DND-41 (cell line): ENCODE results near the gene SLC15A1.

Source experiments
- ATAC-seq: fragments of 200-7000 bp; cut with Tn5 transposase; 3 replicates; pipeline ENCODE4 v1.9.1; 2021; ENCODE audit warnings: low read depth; ENCODE audit not compliant: insufficient read depth
- DNase-seq: peaks from one replicate; pipeline ENCODE4 v3.0.0-alpha.2; 2020
- H2AFZ ChIP-seq: 2 replicates; pipeline ENCODE4 v1.6.0; 2012; ENCODE audit warnings: low read depth, low read length
- H3K27ac ChIP-seq: 2 replicates; pipeline ENCODE4 v1.5.1; 2012; ENCODE audit warnings: low read length, inconsistent platforms
- H3K27me3 ChIP-seq: fragments of 200-600 bp; sonication (generic); 2 replicates; pipeline ENCODE4 v1.6.0; 2012; ENCODE audit warnings: low read length, mild to moderate bottlenecking, inconsistent platforms; ENCODE audit not compliant: insufficient read depth, poor library complexity
- H3K36me3 ChIP-seq: 2 replicates; pipeline ENCODE4 v1.5.1; 2012; ENCODE audit warnings: low read length, inconsistent platforms; ENCODE audit not compliant: insufficient read depth
- H3K4me1 ChIP-seq: 2 replicates; pipeline ENCODE4 v1.5.1; 2012; ENCODE audit warnings: mild to moderate bottlenecking, low read length; ENCODE audit not compliant: insufficient read depth
- H3K4me2 ChIP-seq: 2 replicates; pipeline ENCODE4 v1.6.0; 2012; ENCODE audit warnings: mild to moderate bottlenecking, moderate library complexity, low read length, inconsistent platforms; ENCODE audit not compliant: insufficient read depth
- H3K4me3 ChIP-seq, 2 experiments: fragments of 200-600 bp in 1 of 2; shearing (Covaris generic) in 1 of 2; 2 replicates each; pipeline ENCODE4 v1.5.1; 2012 to 2016; ENCODE audit warnings: inconsistent platforms in 2 of 2, low read length in 2 of 2, mild to moderate bottlenecking in 2 of 2, low read depth in 1 of 2, moderate library complexity in 1 of 2
- H3K79me2 ChIP-seq: 2 replicates; pipeline ENCODE4 v1.6.0; 2012; ENCODE audit warnings: low read length, inconsistent platforms; ENCODE audit not compliant: insufficient read depth
- H3K9ac ChIP-seq: 2 replicates; pipeline ENCODE4 v1.6.0; 2012; ENCODE audit warnings: low read depth, mild to moderate bottlenecking, inconsistent platforms, low read length, moderate library complexity
- H3K9me3 ChIP-seq: 2 replicates; pipeline ENCODE4 v1.5.1; 2012; ENCODE audit warnings: low read length, moderate library complexity, mild to moderate bottlenecking, inconsistent platforms; ENCODE audit not compliant: insufficient read depth, severe bottlenecking
- H4K20me1 ChIP-seq: 2 replicates; pipeline ENCODE4 v1.6.0; 2012; ENCODE audit warnings: low read length; ENCODE audit not compliant: insufficient read depth
- EZH2 ChIP-seq: IDR thresholded peaks from 3 replicates; pipeline ENCODE4 v1.6.1; 2012; ENCODE audit warnings: borderline replicate concordance, low read depth, mild to moderate bottlenecking, moderate library complexity, low read length, inconsistent platforms; ENCODE audit not compliant: severe bottlenecking
- TF ChIP-seq, protein P1 (sequence below): IDR thresholded peaks from 2 replicates; pipeline ENCODE4 v1.5.1; 2012; ENCODE audit warnings: borderline replicate concordance, low read length, moderate library complexity, mild to moderate bottlenecking; ENCODE audit not compliant: poor library complexity, severe bottlenecking; ENCODE audit errors: extremely low read depth

Gene SLC15A1

DNA sequence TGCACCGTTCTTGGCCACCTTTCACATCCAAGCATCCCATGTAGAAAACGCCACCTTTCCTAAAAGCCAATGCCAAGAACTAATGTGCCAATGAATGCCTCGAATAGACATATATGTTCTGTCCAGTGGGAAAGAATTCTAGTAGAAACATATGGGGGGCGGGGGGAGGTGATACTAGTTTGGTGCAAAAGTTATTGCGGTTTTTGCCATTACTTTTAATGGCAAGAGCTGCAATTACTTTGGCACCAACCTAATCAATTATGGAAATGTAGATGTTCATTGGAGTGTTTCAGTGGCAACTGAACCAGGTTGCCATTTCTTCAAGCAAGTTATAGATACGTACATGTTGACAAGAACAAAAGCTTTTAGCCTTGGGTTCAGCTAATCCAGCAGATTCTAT is 34.6 kb downstream of the SLC15A1 start:
- no peak overlapping the region for H2AFZ ChIP-seq
- no peaks in the 10 kb centered on the region for H3K27me3 ChIP-seq
- H4K20me1 ChIP-seq, result no peaks in the 10 kb centered on the region
- no peak for TF ChIP-seq EZH2
- TF ChIP-seq, protein P1, sequence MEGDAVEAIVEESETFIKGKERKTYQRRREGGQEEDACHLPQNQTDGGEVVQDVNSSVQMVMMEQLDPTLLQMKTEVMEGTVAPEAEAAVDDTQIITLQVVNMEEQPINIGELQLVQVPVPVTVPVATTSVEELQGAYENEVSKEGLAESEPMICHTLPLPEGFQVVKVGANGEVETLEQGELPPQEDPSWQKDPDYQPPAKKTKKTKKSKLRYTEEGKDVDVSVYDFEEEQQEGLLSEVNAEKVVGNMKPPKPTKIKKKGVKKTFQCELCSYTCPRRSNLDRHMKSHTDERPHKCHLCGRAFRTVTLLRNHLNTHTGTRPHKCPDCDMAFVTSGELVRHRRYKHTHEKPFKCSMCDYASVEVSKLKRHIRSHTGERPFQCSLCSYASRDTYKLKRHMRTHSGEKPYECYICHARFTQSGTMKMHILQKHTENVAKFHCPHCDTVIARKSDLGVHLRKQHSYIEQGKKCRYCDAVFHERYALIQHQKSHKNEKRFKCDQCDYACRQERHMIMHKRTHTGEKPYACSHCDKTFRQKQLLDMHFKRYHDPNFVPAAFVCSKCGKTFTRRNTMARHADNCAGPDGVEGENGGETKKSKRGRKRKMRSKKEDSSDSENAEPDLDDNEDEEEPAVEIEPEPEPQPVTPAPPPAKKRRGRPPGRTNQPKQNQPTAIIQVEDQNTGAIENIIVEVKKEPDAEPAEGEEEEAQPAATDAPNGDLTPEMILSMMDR, result no peak
- H3K4me3 ChIP-seq, result no peak overlapping the region
- H3K4me2 ChIP-seq, result no peak overlapping the region
- no peaks in the 10 kb centered on the region for H3K9me3 ChIP-seq
- no peak overlapping the region for H3K9ac ChIP-seq
- H3K4me1 ChIP-seq, result no peaks in the 10 kb centered on the region
- no peak for DNase-seq
- H3K79me2 ChIP-seq, result no peaks in the 10 kb centered on the region
- no peak overlapping the region for H3K27ac ChIP-seq
- H3K36me3 ChIP-seq, result no peaks in the 10 kb centered on the region
- no peak for ATAC-seq

DNA sequence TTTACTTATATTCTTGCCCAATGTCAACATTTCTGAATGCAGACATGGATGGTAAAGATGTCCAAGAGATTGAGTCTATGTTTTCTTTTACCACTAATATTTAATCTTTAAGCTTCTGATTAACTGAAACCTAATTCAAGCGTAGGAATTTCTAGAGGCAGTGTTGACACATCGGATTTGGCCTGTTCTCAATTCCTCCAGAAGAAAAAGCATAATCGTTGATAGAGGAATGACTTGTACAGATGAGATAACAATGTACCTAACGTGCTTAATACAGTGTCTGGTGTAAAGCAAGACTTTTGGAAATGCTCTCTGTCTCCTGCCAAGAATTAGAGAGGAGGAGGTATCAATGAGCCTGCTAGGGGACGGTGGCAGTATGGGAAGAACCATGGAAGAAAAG is 35.2 kb downstream of the SLC15A1 start:
- Histone ChIP-seq H3K4me1 (no peaks in the 10 kb centered on the region), H3K36me3 (no peaks in the 10 kb centered on the region), H4K20me1 (no peaks in the 10 kb centered on the region), H3K27me3 (no peaks in the 10 kb centered on the region), H2AFZ (no peak overlapping the region), H3K4me3 (no peak overlapping the region), H3K9ac (no peak overlapping the region), H3K9me3 (no peaks in the 10 kb centered on the region), H3K27ac (no peak overlapping the region), H3K79me2 (no peaks in the 10 kb centered on the region), H3K4me2 (no peak overlapping the region)
- DNase-seq (no peak), ATAC-seq (no peak)
- no peak for TF ChIP-seq EZH2
- TF ChIP-seq, protein P1, result no peak

DNA sequence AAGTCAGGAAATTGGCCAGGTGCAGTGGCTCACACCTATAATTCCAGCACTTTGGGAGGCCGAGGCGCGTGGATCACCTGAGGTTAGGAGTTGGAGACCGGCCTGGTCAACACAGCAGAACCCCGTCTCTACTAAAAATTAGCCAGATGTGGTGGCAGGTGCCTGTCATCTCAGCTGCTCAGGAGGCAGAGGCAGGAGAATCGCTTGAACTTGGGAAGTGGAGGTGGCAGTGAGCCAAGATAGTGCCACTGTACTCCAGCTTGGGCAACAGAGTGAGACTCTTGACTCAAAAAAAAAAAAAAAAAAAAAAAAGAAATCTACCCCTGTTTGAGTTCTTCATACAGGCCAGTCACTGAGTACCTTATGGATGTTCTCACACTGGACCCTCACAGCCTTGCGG is 42.0 kb downstream of the SLC15A1 start:
- no peak for DNase-seq
- no peaks in the 10 kb centered on the region for H3K9me3 ChIP-seq
- no peak overlapping the region for H2AFZ ChIP-seq
- peaks cover 8% of the 10 kb centered on the region for H3K4me1 ChIP-seq
- H3K4me2 ChIP-seq, result no peak overlapping the region
- no peak for ATAC-seq
- no peak overlapping the region for H3K4me3 ChIP-seq
- H3K36me3 ChIP-seq, result no peaks in the 10 kb centered on the region
- H4K20me1 ChIP-seq, result no peaks in the 10 kb centered on the region
- no peaks in the 10 kb centered on the region for H3K79me2 ChIP-seq
- peaks cover 3% of the 10 kb centered on the region for H3K27me3 ChIP-seq
- no peak overlapping the region for H3K27ac ChIP-seq
- TF ChIP-seq EZH2, result no peak
- TF ChIP-seq, protein P1, result no peak
- H3K9ac ChIP-seq, result no peak overlapping the region
